GM19463 (cell line): ENCODE results near the gene LCOR.
"Not testable (repeated sequence)": the region's sequence is repeated elsewhere in the genome, so short reads cannot be mapped to it uniquely, and the experiment has no call there.

ENCODE experiments used
- ATAC-seq: cut with Tn5 transposase; IDR thresholded peaks from one replicate; pipeline ENCODE4 v1.9.1; 2021; ENCODE audit warnings: mild to moderate bottlenecking, moderate library complexity; ENCODE audit not compliant: unreplicated experiment

The LCOR gene

DNA sequence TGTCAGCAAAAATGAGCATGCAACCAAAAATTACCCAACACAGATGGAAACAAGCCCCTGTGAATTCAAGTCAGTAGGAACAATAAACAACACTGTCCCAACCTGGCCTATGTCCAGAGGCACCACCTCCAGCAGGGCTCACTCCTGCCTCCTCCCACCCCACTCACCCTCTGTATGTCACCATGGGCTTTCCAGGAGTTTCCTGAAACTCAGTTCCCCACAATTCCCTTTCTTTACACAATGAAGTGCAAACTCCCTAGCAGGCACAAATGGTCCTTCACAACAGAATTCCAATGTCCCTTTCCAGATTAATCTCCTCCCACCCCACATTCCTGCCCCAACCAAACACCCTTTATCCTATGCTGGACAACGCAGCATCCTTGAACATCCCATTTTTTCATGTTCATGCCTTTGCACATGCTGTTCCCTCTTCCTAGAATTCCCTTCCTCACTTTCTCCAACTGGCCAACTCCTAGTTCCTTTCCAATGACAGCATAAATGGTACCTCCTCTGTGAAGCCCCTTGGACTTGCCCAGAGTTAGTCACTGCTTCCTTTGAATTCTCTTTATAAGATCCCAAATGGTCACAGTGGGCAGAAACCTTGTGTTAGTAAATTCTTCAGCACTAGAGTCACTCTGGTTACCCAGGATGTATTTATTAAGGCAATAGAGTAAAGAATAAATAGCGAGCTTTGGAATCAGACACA, 196.2 kb downstream of the LCOR start:
- ATAC-seq = no peak

DNA sequence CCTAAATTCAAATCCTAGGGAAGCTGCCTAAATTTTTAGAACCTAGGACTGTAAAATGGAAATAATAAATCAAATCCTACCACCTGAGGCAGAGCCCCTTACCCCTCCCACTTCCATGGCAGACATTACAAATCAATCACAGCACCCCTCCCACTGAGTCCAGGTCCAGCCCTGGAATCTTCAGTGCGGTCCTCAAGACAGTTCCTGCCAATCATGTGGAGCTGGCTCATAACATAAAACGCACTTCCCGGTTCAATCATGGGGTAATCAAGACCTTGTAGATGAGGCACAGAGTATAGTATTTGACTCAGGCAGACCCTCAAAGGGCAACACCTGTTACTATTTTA, 196.7 kb downstream of the LCOR start:
- no peak for ATAC-seq

DNA sequence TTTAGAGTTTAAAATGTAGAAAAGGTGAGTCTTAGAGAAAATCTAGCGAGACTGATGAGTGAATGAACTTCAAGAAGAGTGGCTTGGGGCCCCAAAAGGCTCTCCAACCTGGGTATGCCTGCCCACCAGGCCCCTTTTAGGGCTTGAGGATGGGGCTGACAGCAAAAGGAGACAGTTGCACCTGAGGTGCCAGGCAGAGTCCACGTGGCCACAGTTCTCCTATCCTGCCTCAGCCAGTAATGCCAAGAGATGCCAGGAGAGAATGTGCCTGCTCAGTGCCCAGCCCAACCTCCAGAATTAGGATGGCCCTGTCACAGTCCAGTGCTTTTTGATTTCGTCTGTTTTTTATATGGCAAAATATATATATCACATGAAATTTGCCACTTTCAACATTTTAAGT, 197.2 kb downstream of the LCOR start:
- ATAC-seq = no peak

DNA sequence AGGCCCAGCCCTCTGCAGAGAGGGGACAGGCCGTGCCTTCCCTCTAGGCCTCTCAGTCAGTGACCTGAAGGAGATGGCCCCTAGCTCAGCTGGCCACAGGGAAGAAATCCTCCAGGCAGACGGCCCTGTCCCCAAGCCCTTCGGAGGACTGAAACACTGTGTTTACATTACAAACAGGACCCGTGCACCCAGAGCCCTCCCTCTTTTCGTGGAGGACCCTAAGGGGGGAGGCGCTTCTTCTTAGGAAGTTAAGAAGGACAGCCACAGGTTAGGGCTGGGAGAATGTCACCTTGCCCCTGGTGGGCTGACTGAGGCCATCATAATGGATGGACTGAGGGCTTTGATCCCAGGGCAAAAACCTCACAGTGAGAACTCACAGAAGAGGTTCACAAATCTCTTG, 198.8 kb downstream of the LCOR start:
- ATAC-seq = no peak

DNA sequence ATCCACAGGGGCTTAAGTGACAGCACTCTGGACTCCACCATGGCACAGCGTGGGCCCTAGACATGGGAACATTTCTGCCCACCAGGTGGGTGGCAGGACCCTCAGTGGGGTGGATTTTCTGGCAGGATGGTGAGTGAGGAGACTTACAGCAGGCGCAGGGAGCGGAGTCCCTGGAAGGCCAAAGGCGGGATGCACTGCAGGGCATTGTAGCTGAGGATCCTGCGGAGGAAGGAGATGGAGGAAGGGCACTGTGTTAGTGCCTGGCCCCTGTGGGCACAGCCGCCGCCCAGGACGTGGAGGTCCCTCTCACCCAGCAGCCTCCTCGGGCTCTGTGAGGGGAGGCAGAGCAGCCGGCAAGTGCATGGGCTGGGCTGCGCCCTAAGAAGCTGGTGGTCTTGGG, 199.4 kb downstream of the LCOR start:
- no peak for ATAC-seq

DNA sequence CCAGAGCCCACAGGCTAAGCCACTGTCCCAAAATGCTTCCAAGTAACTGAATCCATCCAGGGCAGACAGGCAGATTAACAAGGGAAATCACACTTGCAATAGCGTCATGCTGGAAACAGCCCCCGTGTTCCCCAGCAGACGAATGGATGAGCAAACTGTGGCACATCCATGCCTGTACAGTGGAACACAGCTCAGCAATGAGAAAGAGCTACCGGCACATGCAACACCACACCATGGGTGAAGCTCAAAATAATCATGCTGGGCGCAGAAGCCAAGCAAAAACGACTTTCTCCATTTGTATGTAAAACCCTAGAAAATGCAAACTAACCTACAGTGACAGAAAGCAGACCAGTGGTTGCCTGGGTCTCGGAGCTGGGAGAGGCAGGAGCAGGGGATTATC, 200.5 kb downstream of the LCOR start:
- no peak for ATAC-seq

DNA sequence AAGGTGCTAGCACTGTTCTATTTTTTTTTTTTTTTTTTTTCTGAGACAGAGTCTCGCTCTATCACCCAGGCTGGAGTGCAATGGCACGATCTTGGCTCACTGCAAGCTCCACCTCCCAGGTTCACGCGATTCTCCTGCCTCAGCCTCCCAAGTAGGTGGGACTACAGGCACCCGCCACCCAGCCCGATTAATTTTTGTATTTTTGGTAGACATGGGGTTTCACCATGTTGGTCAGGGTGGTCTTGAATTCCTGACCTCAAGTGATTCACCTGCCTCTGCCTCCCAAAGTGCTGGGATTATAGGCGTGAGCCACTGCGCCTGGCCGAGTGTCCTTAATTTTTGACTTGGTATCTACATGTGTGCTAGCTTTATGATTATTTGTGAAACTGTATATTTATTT, 201.7 kb downstream of the LCOR start:
- ATAC-seq = not testable (repeated sequence)

DNA sequence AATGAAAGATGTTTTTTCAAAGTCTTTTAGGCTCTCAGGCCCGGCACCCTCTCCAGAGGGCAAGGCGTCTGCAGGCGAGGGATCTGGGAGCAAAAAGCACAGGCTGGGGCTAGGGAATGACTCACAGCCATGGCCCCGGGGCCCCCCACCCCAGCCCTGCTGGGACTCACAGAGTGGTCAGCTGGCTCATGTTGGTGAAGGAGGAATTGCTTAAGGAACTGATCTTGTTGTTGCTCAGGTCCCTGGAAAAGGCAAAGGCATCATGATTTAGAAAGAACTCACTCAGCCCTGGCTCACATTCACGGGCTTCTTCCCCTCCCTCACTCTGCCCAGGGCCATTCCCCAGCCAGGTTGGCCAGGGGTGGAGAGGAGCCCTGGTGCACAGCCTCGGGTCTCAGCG, 202.2 kb downstream of the LCOR start:
- no peak for ATAC-seq

DNA sequence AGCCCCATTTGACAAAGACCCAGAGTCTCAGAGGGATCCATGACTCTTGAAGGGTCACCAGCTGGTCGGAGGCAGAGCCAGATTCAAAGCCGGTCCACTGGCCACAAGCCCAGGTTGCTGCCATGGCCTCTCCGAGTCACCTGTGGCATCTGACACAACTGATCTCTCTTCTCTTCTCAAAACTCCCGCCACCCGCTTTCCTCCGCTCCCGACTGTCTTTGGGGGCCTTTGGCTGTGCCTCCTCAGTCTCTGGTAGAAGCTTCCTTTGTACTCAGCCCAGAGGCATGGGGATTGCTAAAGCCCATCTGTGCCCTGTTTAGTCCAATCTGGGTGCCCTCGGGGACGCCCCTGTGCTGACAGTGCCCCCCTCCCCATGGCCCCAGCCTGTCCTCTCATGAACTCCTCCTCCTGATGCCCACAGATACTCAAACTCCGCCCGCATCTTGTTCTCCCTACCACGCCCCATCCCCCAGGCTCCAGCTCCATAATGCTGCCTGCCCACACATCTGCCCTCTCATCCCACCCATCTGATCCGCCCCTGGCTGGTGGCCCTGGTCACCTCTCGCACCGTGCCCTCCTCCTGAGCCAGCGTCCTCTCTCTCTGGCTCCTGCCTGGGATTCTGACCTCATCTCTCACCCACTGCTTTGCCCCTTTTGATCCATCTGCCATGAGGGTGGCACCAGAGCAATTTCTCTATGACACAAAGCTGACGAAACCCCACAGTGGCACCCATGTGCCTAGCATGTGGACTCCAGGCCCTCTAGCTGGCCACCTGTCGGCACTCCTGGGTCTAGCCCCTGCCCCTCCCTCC, 203.1 kb downstream of the LCOR start:
- ATAC-seq = no peak

DNA sequence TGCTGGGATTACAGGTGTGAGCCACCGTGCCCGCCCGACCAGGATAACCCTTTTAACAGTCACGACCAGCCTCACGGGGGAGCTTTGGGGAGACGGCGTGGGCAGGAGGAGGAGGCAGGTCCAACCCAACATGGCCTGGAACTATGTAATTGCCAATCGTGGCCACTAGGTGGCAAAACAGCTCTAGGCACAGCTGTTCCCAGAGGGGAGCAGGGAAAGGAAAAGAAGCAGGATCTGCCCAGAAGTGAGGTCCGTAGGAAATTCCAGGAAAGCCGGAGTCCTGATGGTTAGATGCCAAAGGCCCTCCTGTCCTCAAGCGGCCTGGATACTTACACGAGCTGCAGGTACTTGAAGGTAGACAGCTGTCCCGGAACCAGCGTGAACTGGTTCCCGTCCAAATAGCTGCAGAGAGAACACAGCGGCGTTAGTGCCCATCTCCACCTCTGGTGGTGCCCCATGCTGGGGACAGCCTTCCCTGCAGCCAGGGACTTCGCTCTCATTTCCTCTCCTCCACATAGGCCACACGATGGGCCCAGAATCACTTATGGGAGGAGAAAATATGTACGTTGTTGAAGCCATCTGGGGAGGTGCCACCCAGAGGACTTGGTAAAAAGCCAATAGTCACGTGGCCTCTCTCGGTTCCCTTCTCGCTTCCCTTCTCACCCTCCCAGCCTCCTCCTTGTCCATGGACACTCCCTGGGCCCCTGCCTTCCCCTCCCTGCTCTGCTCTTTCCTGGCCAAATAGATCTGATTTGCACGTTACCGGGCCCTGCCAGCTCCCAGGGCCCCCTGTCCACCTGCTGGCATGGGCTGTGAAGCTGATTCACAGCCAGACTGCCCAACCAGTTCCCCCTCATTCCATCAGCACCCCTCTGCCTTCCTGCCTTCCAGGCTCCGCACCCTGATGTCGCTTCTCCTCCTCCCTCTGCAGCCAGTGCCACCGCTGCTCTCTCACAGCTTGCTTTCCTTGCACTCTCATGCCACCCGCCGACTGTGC, 205.6 kb downstream of the LCOR start:
- peak; percentile 86 for ATAC-seq

DNA sequence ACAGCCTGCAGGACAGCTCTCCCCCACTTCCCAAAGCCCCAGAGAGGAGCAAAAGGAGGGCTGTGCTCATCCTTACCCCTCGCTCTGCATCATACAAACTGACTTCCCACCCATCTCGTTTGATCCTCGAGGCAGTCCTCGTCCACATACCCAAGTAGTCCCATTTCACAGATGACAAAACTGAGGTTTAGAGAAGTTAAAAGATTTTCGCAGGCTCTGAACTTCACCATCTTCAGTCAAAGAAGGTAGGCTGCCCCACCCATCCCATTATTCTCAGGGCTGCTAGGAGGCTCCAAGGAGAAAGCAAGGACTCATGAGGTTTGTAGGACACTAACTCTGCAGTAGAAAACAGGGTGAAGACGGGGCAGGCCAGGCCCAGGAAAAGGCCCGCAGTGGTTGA, 206.6 kb downstream of the LCOR start:
- ATAC-seq = no peak

DNA sequence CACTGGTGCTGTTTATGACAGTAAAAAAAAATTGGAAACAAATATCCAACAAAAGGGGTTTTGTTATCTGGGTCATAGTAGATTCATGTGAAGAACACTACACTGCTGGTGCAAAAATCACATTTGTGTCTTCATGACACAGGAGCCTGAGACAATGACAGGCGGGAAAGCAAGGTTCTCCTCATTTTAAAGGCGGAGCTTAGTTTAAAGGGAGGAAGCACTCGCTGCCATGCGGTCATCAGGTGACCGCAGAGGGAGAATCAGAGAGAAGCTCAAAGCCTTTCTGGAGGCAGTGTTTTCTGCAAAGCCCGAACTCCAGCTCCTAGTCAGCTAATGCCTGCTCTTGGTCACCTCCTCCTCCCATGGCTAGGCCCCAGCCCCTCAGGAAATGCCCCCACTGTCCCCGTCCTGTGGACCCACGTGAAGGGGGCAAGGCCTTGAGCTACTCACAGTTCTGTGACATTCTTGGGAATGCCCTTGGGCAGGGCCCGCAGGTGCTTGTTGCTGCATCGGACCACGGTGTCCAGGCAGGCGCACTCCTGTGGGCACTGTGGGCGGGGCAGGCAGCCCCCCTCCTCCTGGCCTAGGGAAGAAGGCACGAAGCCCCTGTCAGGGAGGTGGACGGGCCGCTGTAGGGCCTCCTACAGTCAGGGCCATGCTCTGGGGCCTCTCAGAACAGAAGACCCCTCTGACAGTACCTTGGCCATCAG, 207.6 kb downstream of the LCOR start:
- ATAC-seq = no peak

DNA sequence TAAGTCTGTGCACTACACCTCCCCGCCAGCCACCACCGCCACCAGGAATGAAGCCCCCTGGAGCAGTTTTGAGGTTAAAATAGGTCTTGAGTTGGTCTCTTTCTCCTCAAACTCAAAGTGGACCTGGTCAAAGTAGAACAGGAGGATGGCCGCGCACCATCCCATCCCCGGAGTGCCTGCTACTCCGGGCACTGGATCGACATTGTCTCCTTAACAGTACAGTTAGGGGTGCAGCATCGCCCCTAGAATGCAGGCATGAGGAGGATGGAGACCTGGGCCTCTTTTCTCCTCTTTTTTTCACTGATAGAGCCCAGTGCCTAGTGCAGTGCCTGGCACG, 208.1 kb downstream of the LCOR start:
- no peak for ATAC-seq

DNA sequence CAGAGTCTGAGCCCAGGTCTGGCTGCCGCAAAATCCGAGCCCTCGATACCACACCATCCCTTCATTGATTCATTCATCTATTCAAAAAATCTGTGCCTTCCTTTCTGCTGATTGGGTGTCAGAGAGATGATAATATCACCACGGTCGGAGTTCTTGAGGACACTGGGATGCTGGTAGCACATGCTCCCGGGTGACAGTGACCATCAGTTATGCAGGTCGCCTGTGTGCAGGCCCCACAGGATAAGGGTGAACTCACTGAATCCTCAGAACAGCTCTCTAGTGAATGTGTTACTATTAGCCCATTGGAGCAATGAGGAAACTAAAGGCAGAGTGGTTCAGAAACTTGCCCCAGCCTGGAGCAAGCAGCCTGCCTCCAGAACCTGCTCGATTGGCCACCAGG, 208.6 kb downstream of the LCOR start:
- no peak for ATAC-seq

DNA sequence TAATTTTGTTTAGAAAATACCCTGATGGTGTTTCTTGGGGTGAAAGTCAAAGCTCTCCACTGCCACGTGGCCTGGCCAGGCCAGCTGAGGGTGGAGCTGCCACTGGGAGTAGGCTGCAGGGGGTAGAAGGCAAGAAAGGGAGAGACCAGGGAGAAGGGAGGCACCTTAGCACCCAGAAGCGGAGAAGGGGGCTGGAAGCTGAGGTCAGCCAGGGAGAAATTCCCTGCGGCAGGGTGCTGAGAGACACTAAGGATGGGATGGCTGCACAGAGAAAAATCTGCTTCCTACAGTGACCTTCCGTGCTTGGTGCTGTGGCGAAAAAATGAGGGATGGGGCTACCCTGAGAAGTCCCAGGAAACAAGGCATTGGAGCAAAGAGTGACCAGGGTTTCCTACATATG, 210.0 kb downstream of the LCOR start:
- ATAC-seq = no peak

DNA sequence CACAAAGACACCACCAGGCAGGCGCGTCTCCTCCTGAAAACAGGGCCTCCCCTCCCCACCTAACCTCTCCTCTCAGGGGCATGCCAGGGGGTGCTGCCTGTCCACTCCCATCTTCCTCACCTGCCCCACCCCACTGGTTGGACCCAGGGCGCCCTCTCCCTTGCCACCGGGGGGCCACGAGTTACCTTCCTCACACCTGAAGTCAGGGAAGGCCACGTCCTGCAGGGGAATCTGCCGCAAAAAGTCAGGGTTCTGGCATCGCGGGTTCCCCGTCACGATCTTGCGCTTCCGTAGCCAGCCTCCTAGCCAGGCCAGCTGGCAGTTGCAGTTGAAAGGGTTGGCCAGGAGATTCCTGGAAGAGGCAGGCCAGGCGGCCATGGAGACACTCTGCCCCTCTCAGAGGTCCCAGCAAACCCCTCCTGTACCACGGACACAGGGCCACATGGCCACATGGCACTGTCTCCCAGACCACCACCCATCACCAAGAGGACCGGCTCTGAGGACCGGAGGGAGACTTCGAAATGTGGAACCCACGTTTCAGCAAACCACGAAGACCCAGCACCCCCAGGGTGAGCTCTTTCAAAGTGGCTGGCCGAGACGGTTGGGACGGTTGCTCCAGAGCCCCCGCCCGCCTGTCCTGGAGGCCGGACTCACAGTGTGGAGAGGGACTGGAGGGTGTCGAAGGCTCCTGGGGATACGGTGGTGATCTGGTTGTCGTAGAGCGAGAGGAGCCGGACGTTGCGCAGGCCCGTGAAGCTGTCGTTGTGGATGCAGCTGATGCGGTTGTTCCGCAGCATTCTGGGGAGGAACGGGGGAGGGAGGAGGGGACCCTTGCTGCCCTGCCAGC, 210.8 kb downstream of the LCOR start:
- no peak for ATAC-seq

DNA sequence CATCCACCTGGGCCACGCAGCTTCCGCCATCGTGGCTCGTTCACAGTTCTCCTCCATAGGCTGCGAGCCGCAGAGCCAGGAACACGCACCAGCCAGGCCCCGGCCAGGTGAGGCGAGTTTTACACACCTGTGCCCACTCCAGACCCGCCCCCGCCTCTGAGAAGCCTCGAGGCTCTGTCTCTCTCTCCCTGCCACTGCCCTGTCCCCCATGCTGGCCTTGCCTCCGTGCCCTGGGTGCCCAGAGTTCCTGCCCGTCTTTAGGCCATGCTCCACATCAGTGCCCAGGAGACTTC, 211.4 kb downstream of the LCOR start:
- ATAC-seq = no peak
